NCI-H82 (cell line): ENCODE results near the gene ZNF169.
"Not testable (repeated sequence)": the region's sequence is repeated elsewhere in the genome, so short reads cannot be mapped to it uniquely, and the experiment has no call there.

Experiments
- DNase-seq: peaks from one replicate; lab custom pipeline; 2025; lab: John Stamatoyannopoulos, UW

Gene ZNF169

GRCh38 chr9:94348754-94349153 is 89.7 kb downstream of the ZNF169 start:
- not testable (repeated sequence) for DNase-seq
